ENCODE data around the gene FNDC8.

Gene FNDC8

GRCh38 chr17:35130392-35130791 lies 9.0 kb downstream of the FNDC8 start:
- Histone ChIP-seq H3K36me3 (ENCODE audit: control insufficient read depth, insufficient read depth, low read length) (peaks cover 45% of the 10 kb centered on the region), H3K4me1 (ENCODE audit: control insufficient read depth, insufficient read depth, low read length) (no peaks in the 10 kb centered on the region), H3K9me3 (ENCODE audit: control insufficient read depth, insufficient read depth, low read length) (no peaks in the 10 kb centered on the region), H3K9ac (ENCODE audit: low read depth, low read length) (no peak overlapping the region), H3K27me3 (ENCODE audit: control insufficient read depth, insufficient read depth, low read length) (no peaks in the 10 kb centered on the region), H3K4me3 (ENCODE audit: low read depth, low read length) (no peak overlapping the region)

- H3K9ac ChIP-seq (ENCODE audit: low read depth, low read length): no peak overlapping the region
- peaks cover 55% of the 10 kb centered on the region for H3K36me3 ChIP-seq (ENCODE audit: control insufficient read depth, insufficient read depth, low read length)
- H3K4me1 ChIP-seq (ENCODE audit: control insufficient read depth, insufficient read depth, low read length): no peaks in the 10 kb centered on the region
- no peaks in the 10 kb centered on the region for H3K9me3 ChIP-seq (ENCODE audit: control insufficient read depth, insufficient read depth, low read length)
- H3K27me3 ChIP-seq (ENCODE audit: control insufficient read depth, insufficient read depth, low read length): no peaks in the 10 kb centered on the region
- no peak overlapping the region for H3K4me3 ChIP-seq (ENCODE audit: low read depth, low read length)
These were observed 10.7 kb downstream of the FNDC8 start for GRCh38 chr17:35132099-35132498.

- no peaks in the 10 kb centered on the region for H3K27me3 ChIP-seq (ENCODE audit: control insufficient read depth, insufficient read depth, low read length)
- H3K4me3 ChIP-seq (ENCODE audit: low read depth, low read length): no peak overlapping the region
- H3K9me3 ChIP-seq (ENCODE audit: control insufficient read depth, insufficient read depth, low read length): no peaks in the 10 kb centered on the region
- H3K36me3 ChIP-seq (ENCODE audit: control insufficient read depth, insufficient read depth, low read length): peaks cover 64% of the 10 kb centered on the region
- no peak overlapping the region for H3K9ac ChIP-seq (ENCODE audit: low read depth, low read length)
- no peaks in the 10 kb centered on the region for H3K4me1 ChIP-seq (ENCODE audit: control insufficient read depth, insufficient read depth, low read length)
These were observed 11.6 kb downstream of the FNDC8 start for GRCh38 chr17:35132816-35133550.

GRCh38 chr17:35135322-35135721 lies 13.9 kb downstream of the FNDC8 start:
- Histone ChIP-seq H3K36me3 (ENCODE audit: control insufficient read depth, insufficient read depth, low read length) (peaks cover 83% of the 10 kb centered on the region), H3K9ac (ENCODE audit: low read depth, low read length) (no peak overlapping the region), H3K4me3 (ENCODE audit: low read depth, low read length) (no peak overlapping the region), H3K4me1 (ENCODE audit: control insufficient read depth, insufficient read depth, low read length) (no peaks in the 10 kb centered on the region), H3K9me3 (ENCODE audit: control insufficient read depth, insufficient read depth, low read length) (no peaks in the 10 kb centered on the region), H3K27me3 (ENCODE audit: control insufficient read depth, insufficient read depth, low read length) (no peaks in the 10 kb centered on the region)

GRCh38 chr17:35138218-35138617 lies 16.8 kb downstream of the FNDC8 start:
- Histone ChIP-seq H3K36me3 (ENCODE audit: control insufficient read depth, insufficient read depth, low read length) (peaks cover 63% of the 10 kb centered on the region), H3K27me3 (ENCODE audit: control insufficient read depth, insufficient read depth, low read length) (no peaks in the 10 kb centered on the region), H3K9me3 (ENCODE audit: control insufficient read depth, insufficient read depth, low read length) (no peaks in the 10 kb centered on the region), H3K4me1 (ENCODE audit: control insufficient read depth, insufficient read depth, low read length) (no peaks in the 10 kb centered on the region), H3K4me3 (ENCODE audit: low read depth, low read length) (no peak overlapping the region), H3K9ac (ENCODE audit: low read depth, low read length) (no peak overlapping the region)

GRCh38 chr17:35141681-35142466 lies 20.5 kb downstream of the FNDC8 start, which contains the start of gene NLE1:
Gene NLE1 (minus strand): TSS chr17:35142303. CDS start chr17:35142275, 28 bp downstream.
- Histone ChIP-seq H3K27me3 (ENCODE audit: control insufficient read depth, insufficient read depth, low read length) (no peaks in the 10 kb centered on the region), H3K4me3 (ENCODE audit: low read depth, low read length) (peak within 1 kb of the TSS; percentile 96)

GRCh38 chr17:35142467-35142796 lies 21.0 kb downstream of the FNDC8 start:
- Histone ChIP-seq H3K9me3 (ENCODE audit: control insufficient read depth, insufficient read depth, low read length) (no peaks in the 10 kb centered on the region), H3K4me3 (ENCODE audit: low read depth, low read length) (peak overlapping the region; percentile 96), H3K9ac (ENCODE audit: low read depth, low read length) (peak overlapping the region; percentile 47), H3K27me3 (ENCODE audit: control insufficient read depth, insufficient read depth, low read length) (no peaks in the 10 kb centered on the region), H3K4me1 (ENCODE audit: control insufficient read depth, insufficient read depth, low read length) (peaks cover 3% of the 10 kb centered on the region), H3K36me3 (ENCODE audit: control insufficient read depth, insufficient read depth, low read length) (peaks cover 28% of the 10 kb centered on the region)

More at GRCh38 chr17:35141681-35142466, 20.5 kb downstream of the FNDC8 start, which contains the start of gene NLE1:
- Histone ChIP-seq H3K36me3 (ENCODE audit: control insufficient read depth, insufficient read depth, low read length) (peaks cover 34% of the 10 kb centered on the region), H3K9me3 (ENCODE audit: control insufficient read depth, insufficient read depth, low read length) (no peaks in the 10 kb centered on the region), H3K9ac (ENCODE audit: low read depth, low read length) (peak within 1 kb of the TSS; percentile 98), H3K4me1 (ENCODE audit: control insufficient read depth, insufficient read depth, low read length) (no peaks in the 10 kb centered on the region)

GRCh38 chr17:35144840-35145239 lies 23.4 kb downstream of the FNDC8 start:
- Histone ChIP-seq H3K4me1 (ENCODE audit: control insufficient read depth, insufficient read depth, low read length) (peaks cover 3% of the 10 kb centered on the region), H3K9me3 (ENCODE audit: control insufficient read depth, insufficient read depth, low read length) (no peaks in the 10 kb centered on the region), H3K27me3 (ENCODE audit: control insufficient read depth, insufficient read depth, low read length) (no peaks in the 10 kb centered on the region), H3K36me3 (ENCODE audit: control insufficient read depth, insufficient read depth, low read length) (peaks cover 4% of the 10 kb centered on the region), H3K4me3 (ENCODE audit: low read depth, low read length) (no peak overlapping the region), H3K9ac (ENCODE audit: low read depth, low read length) (no peak overlapping the region)

- H3K36me3 ChIP-seq (ENCODE audit: control insufficient read depth, insufficient read depth, low read length): peaks cover 4% of the 10 kb centered on the region
- peaks cover 3% of the 10 kb centered on the region for H3K4me1 ChIP-seq (ENCODE audit: control insufficient read depth, insufficient read depth, low read length)
- no peaks in the 10 kb centered on the region for H3K9me3 ChIP-seq (ENCODE audit: control insufficient read depth, insufficient read depth, low read length)
- no peak overlapping the region for H3K4me3 ChIP-seq (ENCODE audit: low read depth, low read length)
- H3K9ac ChIP-seq (ENCODE audit: low read depth, low read length): no peak overlapping the region
- no peaks in the 10 kb centered on the region for H3K27me3 ChIP-seq (ENCODE audit: control insufficient read depth, insufficient read depth, low read length)
These were observed 24.9 kb downstream of the FNDC8 start for GRCh38 chr17:35146214-35146833.

- Histone ChIP-seq H3K4me3 (ENCODE audit: low read depth, low read length) (no peak within 1 kb of the TSS), H3K27me3 (ENCODE audit: control insufficient read depth, insufficient read depth, low read length) (no peaks in the 10 kb centered on the region), H3K9me3 (ENCODE audit: control insufficient read depth, insufficient read depth, low read length) (no peaks in the 10 kb centered on the region), H3K36me3 (ENCODE audit: control insufficient read depth, insufficient read depth, low read length) (no peaks in the 10 kb centered on the region), H3K9ac (ENCODE audit: low read depth, low read length) (no peak within 1 kb of the TSS), H3K4me1 (ENCODE audit: control insufficient read depth, insufficient read depth, low read length) (peaks cover 3% of the 10 kb centered on the region)
These were observed 26.0 kb downstream of the FNDC8 start, which contains the start of gene UNC45B for GRCh38 chr17:35147375-35147905. Gene UNC45B (plus strand): TSS chr17:35147817. CDS start chr17:35148264, 447 bp downstream.

GRCh38 chr17:35148144-35148543 lies 26.7 kb downstream of the FNDC8 start:
- no peak overlapping the region for H3K4me3 ChIP-seq (ENCODE audit: low read depth, low read length)
- H3K9me3 ChIP-seq (ENCODE audit: control insufficient read depth, insufficient read depth, low read length): no peaks in the 10 kb centered on the region
- peaks cover 3% of the 10 kb centered on the region for H3K4me1 ChIP-seq (ENCODE audit: control insufficient read depth, insufficient read depth, low read length)
- no peak overlapping the region for H3K9ac ChIP-seq (ENCODE audit: low read depth, low read length)
- H3K36me3 ChIP-seq (ENCODE audit: control insufficient read depth, insufficient read depth, low read length): no peaks in the 10 kb centered on the region
- H3K27me3 ChIP-seq (ENCODE audit: control insufficient read depth, insufficient read depth, low read length): no peaks in the 10 kb centered on the region

All from iPS-15b (cell line).